Activated gamma-delta T cell treated with anti-CD3 and anti-CD28 coated beads, Interleukin-2, amount 50 U/mL, for 16 hours (primary cell): Measurements from ENCODE around the gene CSNK1G3.
"Not testable (repeated sequence)": the region's sequence is repeated elsewhere in the genome, so short reads cannot be mapped to it uniquely, and the experiment has no call there.

ENCODE experiments used
- DNase-seq: peaks from one replicate; pipeline ENCODE4 v3.0.0-alpha.2; 2020; ENCODE audit warnings: low read depth

CSNK1G3 gene

DNA sequence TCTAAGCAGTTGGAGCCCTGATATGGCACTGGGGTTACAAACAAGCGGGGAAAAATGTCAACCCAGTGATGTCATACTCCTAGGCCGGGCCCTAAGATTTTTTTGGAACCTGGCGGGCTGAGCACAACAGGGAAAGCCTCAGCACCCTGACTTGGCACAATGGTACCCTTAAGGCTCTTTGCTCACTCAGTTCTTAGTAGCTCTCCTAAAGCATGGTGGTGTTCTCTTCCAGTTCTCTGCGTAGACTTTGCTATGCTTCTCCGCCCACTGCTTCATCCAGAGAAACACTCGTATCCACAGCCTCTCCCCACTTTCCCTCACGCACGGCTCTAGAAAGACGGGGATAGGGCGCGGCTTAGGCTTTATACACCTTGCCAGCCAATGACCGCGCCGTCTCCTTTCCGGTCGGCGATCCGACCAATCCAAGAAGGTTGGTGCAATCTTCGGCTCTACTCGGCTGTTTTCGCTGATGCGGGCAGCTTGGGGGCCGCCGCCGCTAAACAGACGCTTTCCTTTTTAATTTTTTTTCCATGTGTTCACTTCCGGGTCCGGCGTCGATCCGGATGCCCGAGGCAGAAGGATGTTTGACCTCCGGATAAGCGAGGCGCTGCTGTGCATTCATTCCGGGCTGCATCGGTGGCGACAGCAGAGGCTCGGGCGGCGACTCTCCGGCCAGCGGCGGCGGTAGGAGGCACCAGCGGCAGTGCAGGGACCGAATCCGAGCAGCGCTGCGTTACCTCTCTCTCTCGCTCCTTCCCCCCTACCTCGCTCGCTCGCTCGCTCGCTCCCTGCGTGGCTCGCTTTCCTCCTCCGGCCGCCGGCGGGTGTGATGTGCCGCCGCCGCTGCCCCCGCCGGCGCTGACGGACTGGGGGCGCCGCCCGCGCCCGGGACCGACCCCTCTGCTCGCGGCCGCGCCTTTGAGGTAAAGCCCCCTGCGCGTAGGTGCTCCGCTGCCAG is at the start of gene CSNK1G3:
Gene CSNK1G3 (plus strand): TSS at position 530 of the 958 bp plus-strand sequence. CDS start 33,487 bp downstream, outside the sequence.
- peak; percentile 85 for DNase-seq

DNA sequence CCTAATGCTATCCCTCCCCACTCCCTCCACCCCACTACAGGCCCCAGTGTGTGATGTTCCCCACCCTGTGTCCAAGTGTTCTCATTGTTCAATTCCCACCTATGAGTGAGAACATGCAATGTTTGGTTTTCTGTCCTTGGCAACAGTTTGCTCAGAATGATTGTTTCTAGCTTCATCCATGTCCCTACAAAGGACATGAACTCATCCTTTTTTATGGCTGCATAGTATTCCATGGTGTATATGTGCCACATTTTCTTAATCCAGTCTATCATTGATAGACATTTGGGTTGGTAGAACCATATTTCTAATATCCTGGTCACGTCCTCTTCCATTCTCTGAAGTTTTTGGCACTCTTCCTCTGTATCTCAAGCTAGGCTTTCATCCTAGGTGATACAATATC is 45.1 kb upstream of the CSNK1G3 start:
- not testable (repeated sequence) for DNase-seq

DNA sequence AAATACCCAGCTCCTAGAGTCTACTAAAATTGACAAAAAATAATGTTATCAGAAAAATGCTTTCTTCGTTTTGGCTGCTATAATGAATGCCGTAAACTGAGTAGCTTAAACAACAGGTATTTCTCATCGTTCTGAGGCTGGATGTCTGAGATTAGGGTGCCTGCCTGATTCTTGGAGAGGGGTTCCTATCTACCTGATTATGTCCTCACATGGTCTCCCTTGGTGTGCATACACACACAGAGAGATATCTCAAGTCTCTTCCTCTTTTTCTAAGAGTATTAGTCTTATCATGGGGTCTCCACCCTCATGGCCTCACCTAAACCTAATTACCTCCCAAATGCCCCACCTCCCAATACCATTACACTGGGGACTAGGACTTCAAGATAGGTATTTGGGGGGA is 40.6 kb upstream of the CSNK1G3 start:
- no peak for DNase-seq

DNA sequence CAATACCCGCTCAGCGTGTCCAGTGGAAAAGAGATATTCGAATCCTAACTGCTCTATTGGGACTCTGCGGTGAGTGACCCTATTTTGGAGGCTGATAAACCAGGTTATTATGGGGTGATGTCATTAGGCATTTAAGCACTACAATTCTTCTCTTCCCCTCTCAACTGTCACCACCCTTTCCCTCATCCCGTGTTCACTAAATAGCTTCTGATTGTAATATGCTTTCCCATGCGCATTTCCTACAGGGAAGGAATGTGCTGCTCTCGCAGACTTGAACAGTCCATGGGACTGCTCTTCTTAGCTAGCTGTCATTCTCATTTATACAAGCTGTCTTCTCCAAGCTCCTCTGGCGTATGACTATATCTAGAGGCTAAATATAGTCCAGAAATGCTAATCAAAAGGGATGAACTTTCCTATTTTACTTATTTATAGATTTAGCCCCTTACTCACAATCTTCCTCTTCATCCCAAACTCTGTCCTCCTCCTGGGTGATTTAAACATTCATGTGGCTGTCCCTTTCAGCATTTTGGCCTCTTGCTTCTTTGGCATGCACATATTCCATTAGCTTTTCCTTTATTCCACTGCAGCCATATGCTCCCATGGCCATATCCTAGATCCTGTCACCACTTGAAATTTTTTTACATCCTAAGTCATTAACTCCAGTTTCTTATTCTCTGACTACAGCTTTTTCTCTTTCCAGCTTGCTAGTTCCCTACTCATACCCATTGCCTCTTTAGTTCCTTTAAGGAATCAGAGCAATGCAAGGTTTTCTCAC is 39.6 kb upstream of the CSNK1G3 start:
- DNase-seq: no peak

DNA sequence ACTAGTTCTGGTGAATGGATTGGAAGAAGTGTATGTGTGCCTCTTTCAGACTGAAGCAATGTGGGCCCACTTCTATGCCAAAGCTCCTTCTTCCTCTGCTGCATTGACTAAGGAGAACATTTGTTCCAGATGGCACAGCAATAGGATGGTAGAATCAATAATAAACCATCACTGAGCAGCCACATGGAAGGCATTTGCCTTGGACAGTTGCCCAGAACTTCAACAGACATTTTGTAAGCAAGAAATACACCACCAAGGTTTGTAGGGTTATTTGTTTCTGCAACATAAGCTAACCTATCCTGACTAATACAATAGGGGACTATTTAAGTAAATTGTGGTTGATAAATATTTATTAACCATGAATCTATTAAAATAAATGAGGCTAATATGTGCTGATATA is 37.7 kb upstream of the CSNK1G3 start:
- no peak for DNase-seq

DNA sequence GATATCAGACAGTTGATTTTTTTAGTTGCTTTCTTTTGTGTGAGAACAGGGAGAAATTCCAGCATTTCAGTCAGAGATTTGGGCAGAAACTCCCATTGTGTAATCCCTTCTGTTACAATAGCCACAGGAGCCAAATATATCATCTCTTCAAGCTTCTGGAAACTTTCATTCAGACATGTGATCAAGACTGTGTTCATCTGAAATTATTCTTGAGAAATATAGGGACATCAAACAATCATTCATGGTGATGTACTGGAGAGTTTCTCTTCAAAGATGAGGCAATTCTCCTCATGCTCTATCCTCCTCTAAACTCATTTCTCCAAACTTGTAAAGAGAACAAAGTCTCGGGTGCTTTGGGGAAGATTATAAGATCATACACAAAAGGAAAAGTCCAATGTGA is 35.2 kb upstream of the CSNK1G3 start:
- no peak for DNase-seq

DNA sequence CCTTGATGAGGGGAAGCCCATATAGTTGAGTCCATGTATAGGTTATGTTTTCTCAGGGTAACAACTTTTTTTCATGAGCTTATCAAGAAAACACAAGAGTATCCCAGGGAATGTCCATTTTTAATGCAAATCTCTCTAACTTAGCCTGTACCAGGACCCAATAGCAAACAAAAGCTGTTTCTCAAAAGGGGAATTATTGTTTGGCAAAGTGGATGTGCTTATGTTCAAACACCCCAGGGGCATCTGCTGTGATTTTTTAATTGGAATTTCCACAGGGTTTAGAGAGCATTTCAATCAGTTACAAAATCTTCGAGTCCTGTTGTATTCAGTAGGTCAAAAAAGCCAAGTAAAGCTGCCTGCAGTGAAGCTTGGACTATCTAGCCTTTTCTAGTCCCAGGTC is 33.4 kb upstream of the CSNK1G3 start:
- no peak for DNase-seq

DNA sequence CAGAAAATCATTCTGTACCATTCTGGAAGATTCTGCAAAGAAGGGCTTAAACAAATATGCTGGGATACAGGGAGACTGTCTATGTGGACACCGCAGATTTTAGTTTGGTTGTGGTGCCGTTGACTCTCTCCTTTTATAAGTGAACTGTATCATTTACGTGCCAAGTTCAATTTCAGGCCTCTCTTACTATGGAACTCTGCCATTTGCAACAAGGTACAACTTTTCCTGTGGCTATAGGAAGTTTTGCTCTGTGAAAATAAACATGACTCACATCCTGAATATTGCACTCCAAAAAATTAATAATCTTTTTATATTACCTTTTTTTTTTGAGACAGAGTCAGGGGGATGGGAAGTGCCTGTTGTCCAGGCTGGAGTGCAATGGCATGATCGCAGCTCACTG is 29.7 kb upstream of the CSNK1G3 start:
- no peak for DNase-seq

DNA sequence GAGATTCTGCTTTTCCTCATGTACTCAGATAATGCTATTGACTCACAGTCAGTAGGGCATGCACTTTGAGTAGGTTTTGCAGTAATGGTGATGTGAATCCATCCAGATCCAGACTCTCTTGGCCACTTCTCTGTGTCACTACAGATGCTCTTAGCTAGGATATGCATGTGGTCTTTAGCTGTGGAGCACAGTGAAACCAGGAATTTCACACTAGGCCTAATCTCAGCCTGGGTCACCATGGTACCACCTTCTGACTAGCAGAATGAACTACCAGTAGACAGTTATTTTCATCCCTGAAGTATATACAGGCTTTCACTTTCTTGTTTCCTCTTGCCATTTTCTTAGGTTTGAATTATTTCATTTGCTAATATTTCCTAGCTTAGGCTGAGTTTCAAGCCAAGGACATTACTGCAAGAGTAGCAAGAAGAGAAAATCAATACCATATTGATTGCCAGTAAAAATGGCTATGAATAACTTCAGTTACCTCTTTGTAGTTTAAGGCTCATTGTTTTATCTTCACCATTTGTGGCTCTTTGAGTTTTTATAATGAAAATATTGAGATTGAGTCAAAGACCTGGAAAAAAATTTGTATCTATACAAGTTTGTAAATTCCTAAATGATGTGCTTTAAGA is 28.4 kb upstream of the CSNK1G3 start:
- no peak for DNase-seq

DNA sequence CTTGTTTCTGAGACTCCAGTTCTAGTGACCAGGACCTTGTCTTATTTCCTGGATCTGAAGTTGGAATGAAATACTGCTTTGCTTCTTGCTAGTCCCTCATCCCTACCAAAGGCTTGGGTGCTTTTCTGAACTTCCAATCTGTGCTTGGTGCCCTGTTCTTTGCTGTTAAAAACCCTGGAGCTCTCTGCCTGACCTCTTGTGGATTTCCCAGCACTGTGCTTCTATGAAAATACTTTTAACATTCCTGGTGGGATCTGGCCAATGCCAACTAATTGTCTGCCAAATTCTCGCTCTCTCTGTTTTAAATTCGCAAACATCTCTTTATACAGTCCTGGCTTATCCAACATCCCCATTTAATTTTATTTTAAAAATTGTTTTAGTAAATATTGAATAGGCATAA is 26.7 kb upstream of the CSNK1G3 start:
- no peak for DNase-seq

DNA sequence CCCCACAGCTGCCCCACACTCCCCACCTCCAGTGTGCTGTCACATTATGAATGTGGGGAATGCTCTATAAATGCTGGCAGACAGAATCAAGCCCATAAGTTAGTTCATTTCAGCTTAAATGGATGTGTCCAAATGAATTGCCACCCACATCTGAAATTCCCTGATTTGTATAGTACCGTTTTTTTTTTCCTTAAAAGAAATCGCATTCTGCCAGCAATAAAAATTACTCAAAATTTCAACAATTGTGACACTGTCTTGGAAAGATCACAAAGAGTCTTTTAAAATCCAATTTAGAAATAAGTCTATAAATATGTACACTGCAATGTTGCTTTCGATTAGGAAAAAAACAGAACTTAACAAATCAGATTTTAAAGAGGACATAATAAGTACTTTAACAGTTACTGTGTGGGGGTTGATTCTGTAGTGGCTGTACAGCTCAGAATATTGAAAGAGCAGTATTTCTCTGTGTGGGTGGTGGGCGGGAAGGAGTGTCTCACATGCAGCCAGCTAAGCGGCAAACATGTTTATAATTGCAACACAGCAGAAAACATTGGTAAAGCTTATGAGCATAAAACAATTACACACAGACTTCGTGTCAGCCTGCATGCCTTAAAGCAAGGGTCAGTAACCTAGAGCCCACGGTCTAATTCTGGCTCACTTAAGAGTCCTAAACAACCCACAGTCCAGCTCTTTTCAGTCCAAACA is 24.9 kb upstream of the CSNK1G3 start:
- no peak for DNase-seq

DNA sequence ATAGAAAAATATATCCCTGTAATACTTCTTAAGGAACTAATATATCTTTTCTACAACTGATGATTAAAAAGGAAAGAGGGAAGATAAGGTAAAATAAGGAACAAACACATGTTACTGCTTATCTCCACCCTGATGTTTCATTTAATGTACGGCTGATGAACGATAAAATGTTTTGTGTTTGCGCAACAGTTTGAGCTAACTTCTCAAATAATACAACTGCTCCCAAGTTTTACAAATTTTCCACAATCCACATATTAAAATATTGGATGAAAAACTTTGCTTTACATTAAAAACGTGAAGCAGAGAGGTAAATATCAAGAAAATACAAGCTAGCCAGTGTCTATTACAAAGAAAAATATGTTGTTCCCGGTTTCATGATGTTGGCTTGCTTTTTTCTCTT is 21.0 kb upstream of the CSNK1G3 start:
- no peak for DNase-seq

DNA sequence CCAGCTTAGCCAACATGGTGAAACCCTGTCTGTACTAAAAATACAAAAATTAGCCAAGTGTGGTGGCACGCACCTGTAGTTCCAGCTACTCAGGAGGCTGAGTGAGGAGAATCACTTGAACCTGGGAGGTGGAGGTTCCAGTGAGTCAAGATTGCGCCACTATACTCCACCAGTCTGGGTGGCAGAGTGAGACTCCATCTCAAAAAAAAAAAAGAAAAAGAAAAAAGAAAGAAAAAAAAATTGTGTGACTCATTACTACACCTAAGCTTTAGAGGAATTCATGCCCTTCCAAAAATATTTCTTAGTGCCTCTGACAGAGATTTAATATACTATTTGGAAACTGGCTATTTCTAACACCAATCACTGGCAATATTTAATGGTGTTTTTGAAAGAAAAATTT is 16.8 kb upstream of the CSNK1G3 start:
- DNase-seq: not testable (repeated sequence)

DNA sequence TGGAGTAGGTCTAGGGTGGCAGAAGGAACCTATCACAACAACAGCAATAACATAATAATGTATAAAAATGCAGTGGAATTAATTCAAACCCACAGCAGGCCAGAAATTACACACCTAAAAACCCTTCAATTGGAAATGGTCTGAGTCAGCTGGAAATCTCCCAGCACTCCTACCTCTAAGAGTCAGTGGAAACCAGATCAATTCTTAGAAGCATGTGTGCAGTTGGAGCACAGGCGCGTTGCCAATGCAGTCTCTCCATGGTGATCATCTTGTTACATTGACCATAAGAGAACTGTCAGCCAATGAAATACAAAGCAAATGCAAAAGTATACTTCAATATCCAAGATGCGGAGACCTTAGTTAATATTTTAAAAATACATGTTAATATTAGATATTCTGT is 15.1 kb upstream of the CSNK1G3 start:
- DNase-seq: no peak

DNA sequence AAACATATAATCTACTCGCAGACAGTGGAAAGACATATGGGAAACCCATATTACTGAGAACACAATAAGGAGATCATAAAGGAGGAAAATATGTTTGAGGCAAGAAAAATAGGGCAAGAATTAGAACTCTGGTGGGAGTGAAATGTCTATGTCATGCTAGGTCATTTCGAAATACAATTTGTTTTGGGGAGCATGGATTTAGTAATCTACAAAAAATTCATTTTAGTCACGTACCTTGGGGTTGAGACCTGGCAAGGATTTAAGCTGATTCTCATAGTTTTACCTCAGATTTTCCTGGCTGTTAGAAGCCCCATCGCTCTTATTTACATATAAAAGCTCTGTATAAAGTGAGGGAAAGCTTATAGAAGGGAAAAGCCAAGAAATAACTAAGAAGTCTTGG is 11.5 kb upstream of the CSNK1G3 start:
- no peak for DNase-seq

DNA sequence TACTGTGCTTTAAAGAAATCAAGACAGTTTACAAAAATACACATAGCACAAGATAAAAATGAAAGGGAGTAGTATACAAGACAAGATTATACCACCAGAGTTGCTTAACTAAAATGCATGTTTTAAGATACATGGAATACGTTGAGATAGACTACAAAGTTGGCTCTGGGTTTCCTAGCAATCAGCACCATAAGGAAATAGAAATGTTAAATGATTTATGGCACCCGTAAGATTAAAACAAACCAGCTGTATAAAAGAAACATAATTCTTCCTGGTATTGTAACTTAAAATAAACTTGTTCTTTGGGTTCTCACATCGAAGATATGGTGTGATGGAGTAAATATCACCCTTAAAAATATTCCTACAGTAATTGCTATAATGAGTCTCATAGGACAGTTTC is 9.9 kb upstream of the CSNK1G3 start:
- DNase-seq: no peak

DNA sequence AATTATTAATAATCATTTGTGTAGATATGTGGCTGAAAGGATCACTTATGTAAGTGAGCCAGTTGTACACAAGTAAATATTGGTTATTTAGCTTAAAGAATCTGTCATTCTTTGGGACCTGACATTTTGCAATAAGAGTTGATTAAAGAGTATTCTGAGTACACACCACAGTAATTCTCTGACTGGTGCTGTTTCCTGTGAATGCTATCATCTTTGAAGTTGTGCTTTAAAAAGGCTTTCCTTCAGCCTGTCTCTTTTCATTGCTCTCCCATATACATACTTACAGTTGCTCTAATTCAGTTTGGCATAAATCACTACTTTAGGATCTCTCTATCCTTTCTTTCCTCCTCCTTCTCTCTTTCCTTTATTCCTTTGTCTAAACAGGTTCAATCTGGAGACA is 8.7 kb upstream of the CSNK1G3 start:
- no peak for DNase-seq

DNA sequence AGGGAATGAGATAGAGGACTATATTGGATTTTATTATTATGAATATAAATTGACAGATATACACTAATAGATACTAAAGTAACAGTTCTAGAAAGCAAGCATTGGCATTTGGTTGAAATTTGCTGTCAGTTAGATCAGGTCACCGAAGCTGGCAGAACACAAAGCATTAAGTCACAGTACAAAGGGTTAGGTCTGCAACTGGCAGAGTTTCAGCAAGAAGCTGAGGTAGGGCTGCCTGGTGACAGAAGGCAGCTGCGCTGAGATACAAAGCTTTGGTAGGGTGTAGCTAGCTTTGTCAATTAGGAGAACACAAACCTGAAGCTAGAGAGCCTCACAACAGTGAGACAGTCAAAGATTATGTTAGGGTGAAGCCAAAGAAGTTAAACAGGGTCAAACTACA is 6.3 kb upstream of the CSNK1G3 start:
- DNase-seq: no peak

DNA sequence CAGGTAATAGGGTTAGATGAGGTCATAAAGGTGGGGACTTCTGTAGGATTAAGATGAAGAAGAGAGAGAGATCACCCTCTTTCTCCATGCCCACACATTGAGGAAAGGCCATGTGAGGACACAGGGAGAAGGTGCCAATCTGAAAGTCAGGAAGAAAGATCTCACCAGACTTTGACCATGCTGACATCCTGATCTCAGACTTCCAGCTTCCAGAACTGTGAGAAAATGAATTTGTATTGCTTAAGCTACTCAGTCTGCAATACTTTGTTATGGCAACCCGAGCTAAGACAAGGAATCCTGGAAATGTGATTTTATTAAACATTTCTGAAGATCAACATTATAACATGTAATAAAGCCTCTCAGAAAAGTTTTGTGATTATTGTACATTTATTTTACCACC is 3.5 kb upstream of the CSNK1G3 start:
- DNase-seq: no peak

DNA sequence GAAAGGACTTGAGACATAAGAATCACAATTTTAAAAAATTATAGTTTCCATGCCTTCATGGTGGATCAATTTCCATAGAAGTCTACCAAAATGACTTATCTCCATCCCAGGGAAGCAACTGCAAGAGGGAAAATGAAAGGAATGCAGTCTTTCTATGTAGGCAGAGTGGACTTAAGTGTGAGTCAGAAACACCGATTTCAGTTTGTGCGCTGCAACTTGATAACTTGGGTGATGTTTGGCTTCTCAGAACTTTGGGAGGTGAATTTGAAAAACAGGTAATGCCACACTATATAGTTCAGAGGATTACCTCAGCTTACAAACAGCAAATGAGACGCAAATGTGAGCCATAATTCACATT is 708 bp upstream of the CSNK1G3 start:
- no peak for DNase-seq

DNA sequence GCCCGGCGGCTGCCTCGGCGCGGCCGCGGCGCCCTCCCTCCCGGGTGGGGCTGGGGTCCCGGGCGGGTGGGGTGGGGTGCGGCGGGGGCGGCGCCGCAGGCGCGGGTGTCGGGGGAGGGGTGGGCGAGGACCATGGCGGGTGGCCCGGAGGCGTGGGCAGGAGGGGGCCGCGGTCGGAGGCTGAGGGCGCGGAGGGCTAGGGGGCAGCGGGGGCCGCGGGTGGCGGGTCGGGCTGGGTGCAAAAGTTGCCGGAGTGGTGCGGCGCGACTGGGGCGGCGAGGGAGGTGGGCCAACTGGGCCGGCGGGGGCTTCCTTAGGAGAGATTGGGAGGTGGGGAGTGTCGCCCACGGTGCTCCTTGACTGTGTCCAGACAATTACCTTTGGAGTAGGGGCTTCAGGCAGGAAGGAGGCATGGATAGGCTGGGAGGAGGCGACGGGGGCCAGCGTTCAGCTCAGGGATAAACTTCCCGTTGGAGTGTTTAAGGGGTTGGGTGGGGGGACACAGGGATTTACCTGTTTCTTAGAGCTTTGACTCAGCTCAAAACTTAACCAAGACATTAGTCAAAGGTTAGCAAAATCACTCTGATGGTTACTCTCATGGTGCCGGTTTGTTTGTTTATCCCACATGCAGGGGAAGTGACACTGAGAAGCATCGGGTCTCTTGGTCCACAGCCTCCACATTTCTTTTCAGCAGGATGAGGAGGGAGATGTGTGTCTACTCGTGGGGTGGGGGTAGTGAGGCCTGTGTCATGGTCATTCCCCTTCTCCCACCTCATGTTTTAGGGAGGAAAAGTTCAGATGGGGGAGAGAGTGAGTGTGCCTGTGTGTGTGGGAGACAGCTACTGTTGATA is 859 bp downstream of the CSNK1G3 start:
- peak; percentile 18 for DNase-seq
